DND-41 (cell line): ENCODE data around the gene HS3ST3A1.

Experiments
- EZH2 ChIP-seq: IDR thresholded peaks from 3 replicates; pipeline ENCODE4 v1.6.1; 2012; ENCODE audit warnings: borderline replicate concordance, low read depth, mild to moderate bottlenecking, moderate library complexity, low read length, inconsistent platforms; ENCODE audit not compliant: severe bottlenecking
- TF ChIP-seq, protein P1 (sequence below): IDR thresholded peaks from 2 replicates; pipeline ENCODE4 v1.5.1; 2012; ENCODE audit warnings: borderline replicate concordance, low read length, moderate library complexity, mild to moderate bottlenecking; ENCODE audit not compliant: poor library complexity, severe bottlenecking; ENCODE audit errors: extremely low read depth

DNA sequence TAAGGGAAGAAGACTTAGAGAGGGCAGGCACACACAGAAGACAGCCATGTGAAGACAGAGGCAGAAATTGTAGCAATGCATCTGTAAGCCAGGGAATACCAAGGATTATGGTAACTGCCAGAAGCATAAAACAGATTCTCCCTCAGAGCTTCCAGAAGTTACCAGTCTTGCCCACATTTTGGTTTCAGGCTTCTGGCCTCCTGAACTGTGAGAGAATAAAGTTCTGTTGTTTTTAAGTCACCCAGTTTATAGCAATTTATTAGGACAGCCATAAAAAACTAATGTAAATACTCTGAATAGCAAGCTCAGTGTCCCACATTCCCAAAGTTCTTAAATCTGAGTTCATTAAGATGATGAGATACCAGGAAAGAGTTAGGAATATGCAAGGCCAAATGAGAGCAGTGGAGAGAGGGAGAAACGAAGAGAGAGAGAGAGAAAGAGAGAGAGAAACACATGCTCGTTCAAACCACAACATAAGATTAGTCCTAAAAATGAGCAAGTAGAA lies 123.4 kb downstream of the HS3ST3A1 start:
- TF ChIP-seq, protein P1, sequence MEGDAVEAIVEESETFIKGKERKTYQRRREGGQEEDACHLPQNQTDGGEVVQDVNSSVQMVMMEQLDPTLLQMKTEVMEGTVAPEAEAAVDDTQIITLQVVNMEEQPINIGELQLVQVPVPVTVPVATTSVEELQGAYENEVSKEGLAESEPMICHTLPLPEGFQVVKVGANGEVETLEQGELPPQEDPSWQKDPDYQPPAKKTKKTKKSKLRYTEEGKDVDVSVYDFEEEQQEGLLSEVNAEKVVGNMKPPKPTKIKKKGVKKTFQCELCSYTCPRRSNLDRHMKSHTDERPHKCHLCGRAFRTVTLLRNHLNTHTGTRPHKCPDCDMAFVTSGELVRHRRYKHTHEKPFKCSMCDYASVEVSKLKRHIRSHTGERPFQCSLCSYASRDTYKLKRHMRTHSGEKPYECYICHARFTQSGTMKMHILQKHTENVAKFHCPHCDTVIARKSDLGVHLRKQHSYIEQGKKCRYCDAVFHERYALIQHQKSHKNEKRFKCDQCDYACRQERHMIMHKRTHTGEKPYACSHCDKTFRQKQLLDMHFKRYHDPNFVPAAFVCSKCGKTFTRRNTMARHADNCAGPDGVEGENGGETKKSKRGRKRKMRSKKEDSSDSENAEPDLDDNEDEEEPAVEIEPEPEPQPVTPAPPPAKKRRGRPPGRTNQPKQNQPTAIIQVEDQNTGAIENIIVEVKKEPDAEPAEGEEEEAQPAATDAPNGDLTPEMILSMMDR = no peak
- no peak for TF ChIP-seq EZH2
